ENCODE measurements around the gene ATP6V1G1. TPM values are rescaled to one million over a fixed set of nuclear protein-coding genes. Genes with fewer than 3 reads are reported as not detected.

The ATP6V1G1 gene
- total and polyA plus RNA-seq, 4 donors = 102 to 213 (median 168) TPM

- no peak for TF ChIP-seq CTCF (IDR thresholded peaks at IDR 0.05; ENCODE audit: control extremely low read depth, extremely low read depth)
- DNase-seq (peak; percentile 56 to 73 (median 60)), ATAC-seq (ENCODE audit: insufficient read depth, low FRiP score) (peak; percentile 5)
- Histone ChIP-seq H3K9me3 (ENCODE audit: control insufficient read depth in 4 of 4, insufficient read depth in 3 of 4, low read length in 3 of 4) (no peaks in the 10 kb centered on the region), H3K27me3 (ENCODE audit: control insufficient read depth in 3 of 3, insufficient read depth in 3 of 3, low read length in 2 of 3) (no peaks in the 10 kb centered on the region), H3K36me3 (ENCODE audit: control insufficient read depth in 4 of 4, insufficient read depth in 4 of 4, low read length in 4 of 4) (peaks cover 0 to 22% (median 8%) of the 10 kb centered on the region in 4 donors), H3K4me3 (no peak overlapping the region), H3K27ac (ENCODE audit: low read depth in 1 of 2, low read length in 1 of 2) (peak overlapping the region in 1 of 2 donors; percentile 86), H3K9ac (ENCODE audit: insufficient read depth in 1 of 2, low read length in 2 of 2) (peak overlapping the region in 1 of 2 donors; percentile 24), H3K4me1 (ENCODE audit: control insufficient read depth in 5 of 5, insufficient read depth in 5 of 5, low read length in 5 of 5) (peaks cover 0 to 10% (median 0%) of the 10 kb centered on the region in 5 donors)
- WGBS, 2 donors = 18 to 24% methylated on average over 13 of the region's 13 CpGs
Measured at GRCh38 chr9:114619191-114619761, 31.7 kb downstream of the ATP6V1G1 start.

GRCh38 chr9:114621561-114621960, 34.0 kb downstream of the ATP6V1G1 start:
- H3K4me1 ChIP-seq (ENCODE audit: control insufficient read depth in 5 of 5, insufficient read depth in 5 of 5, low read length in 5 of 5) = peaks cover 0 to 10% (median 0%) of the 10 kb centered on the region in 5 donors
- H3K27me3 ChIP-seq (ENCODE audit: control insufficient read depth in 3 of 3, insufficient read depth in 3 of 3, low read length in 2 of 3) = no peaks in the 10 kb centered on the region
- no peak for DNase-seq
- peaks cover 0 to 25% (median 13%) of the 10 kb centered on the region in 4 donors for H3K36me3 ChIP-seq (ENCODE audit: control insufficient read depth in 4 of 4, insufficient read depth in 4 of 4, low read length in 4 of 4)
- H3K9ac ChIP-seq (ENCODE audit: insufficient read depth in 1 of 2, low read length in 2 of 2) = no peak overlapping the region
- no peak for TF ChIP-seq CTCF (IDR thresholded peaks at IDR 0.05; ENCODE audit: control extremely low read depth, extremely low read depth)
- no peak overlapping the region for H3K27ac ChIP-seq (ENCODE audit: low read depth in 1 of 2, low read length in 1 of 2)
- H3K4me3 ChIP-seq = no peak overlapping the region
- 87 to 89% methylated on average over 7 of the region's 7 CpGs for WGBS, 2 donors
- no peak for ATAC-seq (ENCODE audit: insufficient read depth, low FRiP score)
- H3K9me3 ChIP-seq (ENCODE audit: control insufficient read depth in 4 of 4, insufficient read depth in 3 of 4, low read length in 3 of 4) = peaks cover 0 to 2% (median 0%) of the 10 kb centered on the region in 4 donors

- ATAC-seq (ENCODE audit: insufficient read depth, low FRiP score) (peak; percentile 42), DNase-seq (no peak)
- Histone ChIP-seq H3K27me3 (ENCODE audit: control insufficient read depth in 3 of 3, insufficient read depth in 3 of 3, low read length in 2 of 3) (no peaks in the 10 kb centered on the region), H3K36me3 (ENCODE audit: control insufficient read depth in 4 of 4, insufficient read depth in 4 of 4, low read length in 4 of 4) (peaks cover 0 to 30% (median 19%) of the 10 kb centered on the region in 4 donors), H3K4me3 (no peak overlapping the region), H3K4me1 (ENCODE audit: control insufficient read depth in 5 of 5, insufficient read depth in 5 of 5, low read length in 5 of 5) (peaks cover 0 to 10% (median 0%) of the 10 kb centered on the region in 5 donors), H3K9ac (ENCODE audit: insufficient read depth in 1 of 2, low read length in 2 of 2) (no peak overlapping the region), H3K27ac (ENCODE audit: low read depth in 1 of 2, low read length in 1 of 2) (peak overlapping the region in 1 of 2 donors; percentile 13), H3K9me3 (ENCODE audit: control insufficient read depth in 4 of 4, insufficient read depth in 3 of 4, low read length in 3 of 4) (peaks cover 0 to 2% (median 0%) of the 10 kb centered on the region in 4 donors)
- 74 to 88% methylated on average over 2 of the region's 2 CpGs for WGBS, 2 donors
- TF ChIP-seq CTCF (IDR thresholded peaks at IDR 0.05; ENCODE audit: control extremely low read depth, extremely low read depth) = no peak
Measured at GRCh38 chr9:114621975-114622609, 34.5 kb downstream of the ATP6V1G1 start.

All from lung (tissue), 12 donors.